Medulla oblongata (tissue), 1 donor: ENCODE results near the gene SOWAHA.
"Not testable (repeated sequence)": the region's sequence is repeated elsewhere in the genome, so short reads cannot be mapped to it uniquely, and the experiment has no call there.

ENCODE experiments used
- DNase-seq: peaks from one replicate; pipeline ENCODE4 v3.0.0-alpha.2; 2015; ENCODE audit errors: extremely low spot score

SOWAHA gene

GRCh38 chr5:132853323-132853722 lies 40.2 kb downstream of the SOWAHA start:
- DNase-seq = no peak

- DNase-seq = no peak
These were observed 40.7 kb downstream of the SOWAHA start for GRCh38 chr5:132853790-132854189.

GRCh38 chr5:132854301-132854700 lies 41.2 kb downstream of the SOWAHA start:
- no peak for DNase-seq

GRCh38 chr5:132854992-132855391 lies 41.9 kb downstream of the SOWAHA start:
- not testable (repeated sequence) for DNase-seq

GRCh38 chr5:132856011-132856410 lies 42.9 kb downstream of the SOWAHA start:
- no peak for DNase-seq

GRCh38 chr5:132859889-132860437 lies 46.9 kb downstream of the SOWAHA start:
- no peak for DNase-seq

- DNase-seq = no peak
These were observed 47.6 kb downstream of the SOWAHA start for GRCh38 chr5:132860742-132861141.

- peak; percentile 24 for DNase-seq
These were observed 52.7 kb downstream of the SOWAHA start for GRCh38 chr5:132865668-132866341.
